ENCODE data around the gene TRIM2. TPM values are rescaled to one million over a fixed set of nuclear protein-coding genes. Genes with fewer than 3 reads are reported as not detected.

TRIM2 gene
- total RNA-seq, 2 donors from 2014 or later: 120 to 151 TPM

DNA sequence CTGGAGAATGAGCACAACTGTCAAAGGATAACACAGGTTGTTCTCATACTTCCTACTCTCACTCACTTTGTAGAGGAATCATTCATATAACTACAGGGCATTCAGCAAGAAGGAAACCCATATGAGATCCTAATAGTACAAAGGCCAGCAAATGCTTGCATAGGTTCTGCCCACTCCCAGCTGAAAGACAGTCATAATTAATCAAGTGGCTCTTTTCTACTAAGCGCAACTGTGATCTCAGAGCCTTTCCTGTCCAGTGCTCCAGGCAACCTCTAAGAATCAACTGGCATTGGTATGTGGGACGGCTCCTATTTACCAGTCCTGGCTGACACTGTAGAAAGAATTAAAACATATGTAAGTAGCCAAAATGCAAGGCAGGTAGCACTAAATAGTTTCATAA lies 121.3 kb downstream of the TRIM2 start:
- TF ChIP-seq, protein P1, sequence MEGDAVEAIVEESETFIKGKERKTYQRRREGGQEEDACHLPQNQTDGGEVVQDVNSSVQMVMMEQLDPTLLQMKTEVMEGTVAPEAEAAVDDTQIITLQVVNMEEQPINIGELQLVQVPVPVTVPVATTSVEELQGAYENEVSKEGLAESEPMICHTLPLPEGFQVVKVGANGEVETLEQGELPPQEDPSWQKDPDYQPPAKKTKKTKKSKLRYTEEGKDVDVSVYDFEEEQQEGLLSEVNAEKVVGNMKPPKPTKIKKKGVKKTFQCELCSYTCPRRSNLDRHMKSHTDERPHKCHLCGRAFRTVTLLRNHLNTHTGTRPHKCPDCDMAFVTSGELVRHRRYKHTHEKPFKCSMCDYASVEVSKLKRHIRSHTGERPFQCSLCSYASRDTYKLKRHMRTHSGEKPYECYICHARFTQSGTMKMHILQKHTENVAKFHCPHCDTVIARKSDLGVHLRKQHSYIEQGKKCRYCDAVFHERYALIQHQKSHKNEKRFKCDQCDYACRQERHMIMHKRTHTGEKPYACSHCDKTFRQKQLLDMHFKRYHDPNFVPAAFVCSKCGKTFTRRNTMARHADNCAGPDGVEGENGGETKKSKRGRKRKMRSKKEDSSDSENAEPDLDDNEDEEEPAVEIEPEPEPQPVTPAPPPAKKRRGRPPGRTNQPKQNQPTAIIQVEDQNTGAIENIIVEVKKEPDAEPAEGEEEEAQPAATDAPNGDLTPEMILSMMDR (IDR thresholded peaks at IDR 0.05): no peak
- Histone ChIP-seq H3K36me3 (no peaks in the 10 kb centered on the region), H3K9me3 (no peaks in the 10 kb centered on the region), H3K9ac (ENCODE audit: low read depth in 2 of 2, low read length in 2 of 2) (no peak overlapping the region), H3K27ac (no peak overlapping the region), H3K27me3 (no peaks in the 10 kb centered on the region), H3K4me1 (no peaks in the 10 kb centered on the region), H3K4me3 (no peak overlapping the region)
- intact Hi-C loops (cut with DNase I): no loop called here
- no peak for DNase-seq

DNA sequence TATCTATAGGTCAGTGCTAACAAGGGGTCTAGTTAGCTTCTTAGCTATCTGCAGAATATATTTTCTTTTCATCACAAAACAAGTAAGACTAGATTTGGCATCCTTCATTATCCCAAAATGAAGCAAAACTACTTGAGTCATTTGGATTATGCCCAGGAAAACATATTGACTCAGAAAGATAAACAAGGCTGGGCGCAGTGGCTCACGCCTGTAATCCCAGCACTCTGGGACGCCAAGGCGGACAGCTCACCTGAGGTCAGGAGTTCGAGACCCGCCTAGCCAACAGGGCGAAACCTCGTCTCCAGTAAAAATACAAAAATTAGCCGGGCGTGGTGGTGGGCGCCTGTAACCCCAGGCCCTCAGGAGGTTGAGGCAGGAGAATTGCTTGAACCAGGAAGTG lies 122.3 kb downstream of the TRIM2 start:
- intact Hi-C loops (cut with DNase I): no loop called here
- no peaks in the 10 kb centered on the region for H3K27me3 ChIP-seq
- H3K9me3 ChIP-seq: no peaks in the 10 kb centered on the region
- H3K4me3 ChIP-seq: no peak overlapping the region
- H3K9ac ChIP-seq (ENCODE audit: low read depth in 2 of 2, low read length in 2 of 2): no peak overlapping the region
- peak; percentile 44 for DNase-seq
- TF ChIP-seq, protein P1 (IDR thresholded peaks at IDR 0.05): no peak
- no peak overlapping the region for H3K27ac ChIP-seq
- H3K36me3 ChIP-seq: no peaks in the 10 kb centered on the region
- no peaks in the 10 kb centered on the region for H3K4me1 ChIP-seq

DNA sequence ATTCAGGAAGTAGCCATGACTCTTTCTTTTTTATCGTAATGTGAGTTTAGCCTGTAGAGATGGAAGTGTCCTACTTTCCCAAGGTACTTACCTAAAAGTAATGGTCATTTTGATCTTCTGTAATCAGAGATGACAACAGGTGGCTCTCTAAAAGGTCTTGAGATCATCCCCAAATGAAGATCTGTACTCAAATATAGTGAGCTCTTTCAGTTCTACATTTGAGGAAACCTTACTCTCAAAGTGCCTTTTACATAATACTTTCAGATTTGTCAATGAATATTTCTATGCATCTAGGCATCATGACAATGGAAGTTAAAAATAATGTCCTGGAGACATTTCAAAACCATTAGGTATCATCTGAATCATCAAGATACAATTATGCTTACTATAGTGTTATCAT lies 123.0 kb downstream of the TRIM2 start:
- DNase-seq: no peak
- Histone ChIP-seq H3K36me3 (no peaks in the 10 kb centered on the region), H3K27ac (no peak overlapping the region), H3K27me3 (no peaks in the 10 kb centered on the region), H3K9me3 (no peaks in the 10 kb centered on the region), H3K9ac (ENCODE audit: low read depth in 2 of 2, low read length in 2 of 2) (no peak overlapping the region), H3K4me1 (no peaks in the 10 kb centered on the region), H3K4me3 (no peak overlapping the region)
- TF ChIP-seq, protein P1 (IDR thresholded peaks at IDR 0.05): no peak
- intact Hi-C loops (cut with DNase I): no loop called here

- Histone ChIP-seq H3K36me3 (no peaks in the 10 kb centered on the region), H3K4me1 (no peaks in the 10 kb centered on the region), H3K4me3 (no peak overlapping the region), H3K9me3 (no peaks in the 10 kb centered on the region), H3K27me3 (no peaks in the 10 kb centered on the region), H3K27ac (no peak overlapping the region), H3K9ac (ENCODE audit: low read depth in 2 of 2, low read length in 2 of 2) (no peak overlapping the region)
- intact Hi-C loops (cut with DNase I): no loop called here
- TF ChIP-seq, protein P1 (IDR thresholded peaks at IDR 0.05): no peak
- DNase-seq: no peak
These were observed 128.7 kb downstream of the TRIM2 start for GRCh38 chr4:153332936-153333335.

- intact Hi-C loops (cut with DNase I): no loop called here
- no peak for DNase-seq
- H3K4me3 ChIP-seq: no peak overlapping the region
- H3K9ac ChIP-seq (ENCODE audit: low read depth in 2 of 2, low read length in 2 of 2): no peak overlapping the region
- H3K27ac ChIP-seq: no peak overlapping the region
- no peaks in the 10 kb centered on the region for H3K27me3 ChIP-seq
- H3K4me1 ChIP-seq: no peaks in the 10 kb centered on the region
- H3K9me3 ChIP-seq: no peaks in the 10 kb centered on the region
- H3K36me3 ChIP-seq: no peaks in the 10 kb centered on the region
- TF ChIP-seq, protein P1 (IDR thresholded peaks at IDR 0.05): no peak
These were observed 129.6 kb downstream of the TRIM2 start for GRCh38 chr4:153333874-153334273.

DNA sequence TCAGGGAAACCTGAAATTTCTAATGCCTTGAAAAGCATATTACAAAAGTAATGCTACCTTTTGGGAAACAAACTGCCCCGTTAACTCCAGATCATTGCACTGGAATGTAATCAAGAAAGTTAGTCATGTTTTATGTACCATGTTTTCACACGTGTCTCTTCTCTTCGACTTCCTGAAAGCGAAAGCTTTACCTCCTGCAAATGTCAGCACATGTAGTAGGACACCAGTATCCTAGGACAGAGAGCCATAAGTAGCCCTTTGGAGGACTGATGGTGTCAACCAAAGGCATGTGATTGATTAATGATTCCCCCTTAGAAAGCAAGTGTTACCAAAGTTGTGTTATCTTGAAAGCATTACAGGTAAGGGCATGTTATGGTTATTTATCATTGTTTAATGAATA lies 131.4 kb downstream of the TRIM2 start:
- no peaks in the 10 kb centered on the region for H3K36me3 ChIP-seq
- H3K4me1 ChIP-seq: no peaks in the 10 kb centered on the region
- intact Hi-C loops (cut with DNase I): no loop called here
- H3K4me3 ChIP-seq: no peak overlapping the region
- H3K27ac ChIP-seq: no peak overlapping the region
- H3K27me3 ChIP-seq: no peaks in the 10 kb centered on the region
- TF ChIP-seq, protein P1 (IDR thresholded peaks at IDR 0.05): no peak
- no peak overlapping the region for H3K9ac ChIP-seq (ENCODE audit: low read depth in 2 of 2, low read length in 2 of 2)
- no peak for DNase-seq
- H3K9me3 ChIP-seq: no peaks in the 10 kb centered on the region

Measured in colonic mucosa (tissue), 4 donors.